GM20431 (cell line): Measurements from ENCODE around the gene HGF.

ENCODE experiments used
- in situ Hi-C: fragments of 300-500 bp; cut with MseI, MboI; formaldehyde crosslinking; loops from one replicate; pipeline ENCODE4 v1.15.0; 2020; ENCODE audit warnings: low sequenced_read_pairs; ENCODE audit not compliant: unreplicated experiment

The HGF gene

GRCh38 chr7:81776948-81777630 lies 7.2 kb upstream of the HGF start:
- in situ Hi-C loops, result no loop called here

- in situ Hi-C loops, result no loop called here
These were observed 6.3 kb upstream of the HGF start for GRCh38 chr7:81776161-81776560.

- in situ Hi-C loops, result no loop called here
These were observed 5.7 kb upstream of the HGF start for GRCh38 chr7:81775560-81775959.

- in situ Hi-C loops, result no loop called here
These were observed 4.7 kb upstream of the HGF start for GRCh38 chr7:81774551-81774950.

- in situ Hi-C loops, result no loop called here
These were observed 929 bp upstream of the HGF start for GRCh38 chr7:81770728-81771223.

GRCh38 chr7:81768951-81769778 lies 682 bp downstream of the HGF start:
- in situ Hi-C loops, result no loop called here

- in situ Hi-C loops, result no loop called here
These were observed 1.9 kb downstream of the HGF start for GRCh38 chr7:81767926-81768325.

GRCh38 chr7:81761821-81762220 lies 8.0 kb downstream of the HGF start:
- in situ Hi-C loops, result no loop called here

- in situ Hi-C loops, result no loop called here
These were observed 8.8 kb downstream of the HGF start for GRCh38 chr7:81761031-81761430.

- in situ Hi-C loops, result no loop called here
These were observed 14.7 kb downstream of the HGF start for GRCh38 chr7:81754918-81755696.

- in situ Hi-C loops, result no loop called here
These were observed 16.5 kb downstream of the HGF start for GRCh38 chr7:81753392-81753791.

GRCh38 chr7:81752318-81752714 lies 17.5 kb downstream of the HGF start:
- in situ Hi-C loops, result no loop called here

GRCh38 chr7:81751619-81752317 lies 18.1 kb downstream of the HGF start:
- in situ Hi-C loops, result no loop called here

- in situ Hi-C loops, result no loop called here
These were observed 24.2 kb downstream of the HGF start for GRCh38 chr7:81745637-81746036.

GRCh38 chr7:81744389-81744788 lies 25.5 kb downstream of the HGF start:
- in situ Hi-C loops, result no loop called here

GRCh38 chr7:81743665-81744064 lies 26.2 kb downstream of the HGF start:
- in situ Hi-C loops, result no loop called here

GRCh38 chr7:81743201-81743600 lies 26.6 kb downstream of the HGF start:
- in situ Hi-C loops, result no loop called here

GRCh38 chr7:81740403-81740802 lies 29.4 kb downstream of the HGF start:
- in situ Hi-C loops, result no loop called here

- in situ Hi-C loops, result no loop called here
These were observed 33.8 kb downstream of the HGF start for GRCh38 chr7:81736091-81736490.

- in situ Hi-C loops, result no loop called here
These were observed 44.1 kb downstream of the HGF start for GRCh38 chr7:81725812-81726127.
